GM18909 (cell line): ENCODE measurements around the gene WDR33.
A peak's percentile ranks its signal among the peaks of the same experiment; 100 is the strongest.

ENCODE experiments used
- ATAC-seq: cut with Tn5 transposase; IDR thresholded peaks from one replicate; pipeline ENCODE4 v1.9.1; 2021; ENCODE audit warnings: mild to moderate bottlenecking; ENCODE audit not compliant: unreplicated experiment, poor library complexity

The WDR33 gene

GRCh38 chr2:127726158-127726880 lies 84.7 kb downstream of the WDR33 start:
- no peak for ATAC-seq

GRCh38 chr2:127722807-127723206 lies 88.2 kb downstream of the WDR33 start:
- no peak for ATAC-seq

DNA sequence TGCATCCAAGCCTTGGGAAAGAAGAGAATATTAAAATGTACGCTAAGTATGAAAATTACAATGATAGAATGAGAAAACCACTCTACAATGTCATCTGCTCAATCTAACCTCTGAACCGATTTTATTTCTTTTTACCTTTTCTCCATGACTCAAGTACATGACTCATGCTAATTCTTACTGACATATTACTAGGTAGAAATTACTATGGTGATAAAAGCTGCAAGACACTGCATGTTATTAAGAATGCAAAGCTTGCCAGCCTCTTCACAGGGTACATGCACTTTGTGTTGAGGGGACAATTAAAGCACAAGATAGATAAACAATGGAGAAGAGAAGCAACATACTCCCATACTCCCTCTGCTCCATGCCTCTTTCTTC lies 89.0 kb downstream of the WDR33 start:
- ATAC-seq: no peak

DNA sequence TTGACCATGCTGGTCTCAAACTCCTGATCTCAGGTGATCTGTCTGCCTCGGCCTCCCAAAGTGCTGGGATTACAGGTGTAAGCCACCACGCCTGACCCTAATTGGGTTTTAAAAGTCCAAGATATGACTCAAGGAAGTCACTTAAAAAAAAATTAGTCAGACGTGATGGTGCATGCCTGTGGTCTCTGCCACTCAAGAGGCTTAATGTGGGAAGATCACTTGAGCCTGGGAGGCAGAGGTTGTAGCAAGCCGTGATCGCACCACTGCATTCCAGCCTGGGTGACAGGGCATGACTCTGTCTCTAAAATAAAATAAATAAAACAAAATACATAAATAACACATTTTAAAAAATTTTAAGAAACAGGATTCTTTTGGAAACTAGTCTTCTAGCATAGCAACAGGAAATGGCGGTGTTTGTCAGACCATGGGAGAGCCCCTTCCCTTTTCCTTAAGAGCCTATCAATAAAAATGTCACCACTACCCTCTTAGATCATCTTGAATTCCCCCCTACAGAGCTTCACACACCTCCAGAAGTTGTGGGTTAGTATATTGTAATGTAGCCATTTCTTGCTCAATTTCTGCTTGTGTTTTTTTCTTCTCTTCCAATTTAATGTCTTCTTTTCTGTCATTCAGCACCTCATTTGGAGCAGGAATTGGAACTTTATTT lies 89.5 kb downstream of the WDR33 start:
- no peak for ATAC-seq

DNA sequence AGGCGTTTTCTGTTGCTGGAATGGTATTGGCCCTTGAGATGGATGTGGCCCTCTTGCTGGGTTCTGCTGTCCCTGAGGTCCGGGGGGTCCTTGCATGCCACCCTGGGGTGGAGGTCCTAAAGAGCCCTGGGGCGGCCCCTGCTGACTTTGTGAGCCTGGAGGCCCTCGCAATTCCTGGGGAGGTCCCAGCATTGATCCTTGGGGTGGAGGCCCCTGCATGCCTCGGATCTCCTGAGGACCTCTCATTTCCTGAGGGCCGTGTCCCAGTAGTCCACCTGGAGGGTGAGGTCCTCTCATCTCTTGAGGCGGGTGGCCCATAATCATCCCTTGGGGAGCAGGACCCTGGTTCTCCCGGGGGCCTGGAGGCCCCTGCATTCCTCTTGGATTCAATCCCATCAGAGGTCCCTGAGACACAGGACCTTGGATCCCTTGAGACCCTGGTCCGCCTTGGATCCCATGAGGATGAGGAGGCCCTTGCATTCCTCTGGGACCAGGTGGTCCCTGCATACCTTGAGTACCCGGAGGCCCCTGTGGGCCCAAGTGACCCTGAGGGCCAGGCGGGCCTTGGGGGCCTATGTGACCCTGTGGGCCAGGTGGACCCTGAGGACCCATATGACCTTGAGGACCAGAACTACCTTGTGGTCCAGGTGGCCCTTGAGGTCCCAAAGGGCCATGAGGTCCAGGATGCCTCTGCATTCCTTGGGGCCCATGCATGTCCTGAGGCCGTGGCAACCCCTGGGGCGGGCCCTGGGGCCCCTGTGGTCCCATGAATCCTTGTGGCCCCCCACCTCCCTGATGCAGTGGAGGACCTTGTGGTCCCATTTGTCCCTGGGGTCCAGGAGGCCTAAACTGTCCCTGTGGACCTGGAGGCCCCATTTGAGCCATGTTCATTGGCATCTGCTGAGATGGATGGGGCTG lies 91.4 kb downstream of the WDR33 start:
- no peak for ATAC-seq

DNA sequence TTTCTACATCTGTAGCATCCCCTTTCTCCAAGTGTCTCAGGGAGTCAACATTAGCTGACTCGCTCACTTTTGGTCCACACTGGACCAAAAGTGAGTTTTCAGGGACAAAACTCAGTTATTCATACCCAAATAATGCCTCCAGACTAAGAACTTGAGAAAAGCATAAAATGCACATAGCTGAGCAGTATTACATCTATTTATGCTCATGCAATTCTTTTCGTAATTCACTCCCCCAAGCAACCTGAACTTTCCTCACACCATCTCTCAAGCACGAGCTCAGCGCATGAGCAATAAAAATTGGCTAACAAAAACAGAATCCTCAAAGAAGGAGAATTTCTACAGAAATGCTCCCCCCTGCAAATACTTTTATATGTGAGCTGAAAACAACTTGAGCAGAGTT lies 92.7 kb downstream of the WDR33 start:
- ATAC-seq: no peak

DNA sequence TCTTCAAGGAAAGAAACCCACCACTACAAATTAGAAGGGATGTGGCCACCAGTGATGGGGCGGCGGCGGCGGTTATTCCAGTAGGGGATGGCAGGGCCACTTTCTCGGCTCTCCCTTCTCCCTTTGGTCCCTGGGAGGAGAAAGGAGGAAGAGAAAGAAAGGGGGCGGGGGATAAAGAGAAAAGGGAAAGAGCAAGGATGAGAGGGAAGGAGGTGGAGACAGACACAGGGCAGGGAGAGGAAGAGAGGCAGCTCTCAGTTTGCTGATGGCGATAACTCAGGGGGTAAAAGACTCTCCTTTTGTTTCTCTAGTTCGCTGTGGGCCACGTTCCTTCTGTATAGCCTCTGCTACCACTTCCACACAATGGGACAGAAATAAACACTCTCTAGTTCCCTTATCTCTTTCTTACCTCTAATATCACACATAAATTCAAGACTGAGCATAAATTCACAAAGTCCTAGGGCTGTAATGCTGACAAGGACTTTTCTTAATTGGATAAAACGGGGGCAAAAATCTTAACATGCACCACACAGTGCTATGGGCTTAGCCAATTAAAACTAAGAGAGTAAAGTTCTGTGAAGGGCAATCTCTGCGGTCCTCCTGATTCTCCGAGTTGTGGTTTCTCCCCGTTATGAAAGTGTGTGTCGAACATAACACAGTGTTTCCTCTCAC lies 95.1 kb downstream of the WDR33 start:
- no peak for ATAC-seq

DNA sequence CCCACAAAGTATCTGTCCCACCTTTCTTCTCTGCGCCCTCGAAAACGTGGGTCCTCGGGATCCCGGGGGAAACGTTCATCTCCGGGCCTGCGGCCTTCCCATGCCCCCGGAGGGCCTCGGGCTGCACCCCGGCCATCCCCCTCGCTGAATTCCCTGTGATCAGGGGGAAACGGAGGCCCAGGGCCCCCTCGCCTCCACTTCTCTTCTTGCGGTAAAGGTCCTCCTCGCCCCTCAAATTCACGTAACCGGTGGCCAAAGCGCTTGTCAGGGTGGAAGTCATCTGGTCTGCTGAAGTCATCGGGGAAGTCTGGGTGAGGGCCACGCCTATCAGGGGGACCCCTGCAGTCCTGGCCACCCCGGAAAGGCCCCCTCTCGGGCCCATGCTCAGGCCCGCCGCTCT lies 97.4 kb downstream of the WDR33 start:
- ATAC-seq: no peak

- ATAC-seq: no peak
These were observed 98.0 kb downstream of the WDR33 start for GRCh38 chr2:127712999-127713398.

- ATAC-seq: no peak
These were observed 101.6 kb downstream of the WDR33 start for GRCh38 chr2:127709336-127709735.

DNA sequence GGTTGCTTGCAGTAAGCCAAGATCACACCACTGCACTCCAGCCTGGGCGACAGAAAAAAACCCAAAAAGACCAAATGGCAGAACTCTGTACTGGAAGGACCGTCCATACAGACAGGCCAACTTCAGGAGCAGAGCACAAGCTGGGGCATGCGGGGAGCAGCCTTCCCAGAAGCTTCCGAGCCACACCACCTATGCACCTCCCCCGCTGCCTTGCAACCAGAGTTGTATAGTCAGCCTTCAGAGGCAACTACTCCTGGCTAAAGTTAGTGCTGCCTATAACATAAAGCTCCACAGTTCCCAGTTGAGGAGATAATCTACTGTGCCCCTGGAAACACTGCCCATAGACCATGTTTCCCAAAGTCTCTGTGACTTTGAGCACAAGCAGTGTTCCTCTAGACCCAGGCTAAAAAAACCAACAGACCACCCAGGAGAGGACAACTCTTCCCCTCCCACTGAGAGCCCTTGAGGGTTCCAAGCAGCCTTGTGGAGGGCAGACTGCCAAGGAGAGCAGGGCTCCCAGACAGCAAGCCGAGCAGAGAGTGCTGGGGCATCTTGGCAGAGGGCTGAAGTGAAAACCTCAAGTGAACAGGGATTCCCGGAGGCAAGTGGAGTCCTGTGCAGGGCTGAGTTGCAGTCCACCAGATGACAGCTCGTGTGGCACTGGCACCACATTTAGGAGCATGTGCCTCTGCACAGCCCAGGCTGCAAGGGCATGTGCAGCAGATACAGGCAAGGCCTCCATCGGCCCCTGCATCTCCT lies 102.9 kb downstream of the WDR33 start:
- ATAC-seq: no peak

GRCh38 chr2:127706215-127706990 lies 104.6 kb downstream of the WDR33 start:
- ATAC-seq: no peak

DNA sequence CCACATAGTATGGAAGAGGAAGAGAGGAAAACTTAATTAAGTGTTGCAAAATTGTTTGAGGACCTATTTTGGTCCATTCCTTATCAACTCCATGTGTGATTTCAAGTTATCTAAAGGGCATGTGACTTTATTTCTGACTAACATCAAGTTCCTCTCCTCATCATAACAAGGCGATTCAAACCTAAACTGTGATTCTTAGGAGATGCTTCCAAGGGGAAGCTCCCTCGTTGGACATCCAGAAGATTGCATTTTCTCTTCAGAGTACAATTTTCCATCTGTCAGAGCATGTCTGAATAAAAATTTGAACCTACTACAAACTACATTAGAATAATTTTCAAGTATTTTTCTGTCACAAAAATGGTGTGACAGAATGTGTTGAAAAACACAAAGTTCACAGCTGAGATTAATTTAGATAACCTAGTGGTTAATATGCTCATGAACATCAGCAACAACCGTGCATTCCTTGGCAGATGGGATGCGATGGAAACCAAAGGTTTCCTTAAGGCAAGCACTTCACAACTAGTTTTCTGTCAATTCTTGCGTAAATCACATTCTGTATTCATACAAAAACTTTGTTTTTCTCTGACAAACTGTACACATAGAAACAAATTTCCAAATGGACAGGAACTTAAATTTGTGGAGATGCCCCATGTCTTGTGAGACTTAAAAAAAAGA lies 105.4 kb downstream of the WDR33 start:
- ATAC-seq: no peak

- no peak for ATAC-seq
These were observed 106.2 kb downstream of the WDR33 start for GRCh38 chr2:127704641-127705390.

- ATAC-seq: no peak
These were observed 107.7 kb downstream of the WDR33 start for GRCh38 chr2:127703282-127703681.

GRCh38 chr2:127702395-127703009 lies 108.5 kb downstream of the WDR33 start:
- no peak for ATAC-seq

GRCh38 chr2:127701651-127702394 lies 109.1 kb downstream of the WDR33 start:
- ATAC-seq: peak; percentile 53
